ENCODE measurements around the gene KCTD20. TPM values are rescaled to one million over a fixed set of nuclear protein-coding genes. Genes with fewer than 3 reads are reported as not detected.

The KCTD20 gene
- total and polyA plus RNA-seq, 9 of the 15 experiments (the other 6 are each of a cell fraction or from before 2014, with no cell fraction given) = 28.9 to 160 (median 70.6) TPM

DNA sequence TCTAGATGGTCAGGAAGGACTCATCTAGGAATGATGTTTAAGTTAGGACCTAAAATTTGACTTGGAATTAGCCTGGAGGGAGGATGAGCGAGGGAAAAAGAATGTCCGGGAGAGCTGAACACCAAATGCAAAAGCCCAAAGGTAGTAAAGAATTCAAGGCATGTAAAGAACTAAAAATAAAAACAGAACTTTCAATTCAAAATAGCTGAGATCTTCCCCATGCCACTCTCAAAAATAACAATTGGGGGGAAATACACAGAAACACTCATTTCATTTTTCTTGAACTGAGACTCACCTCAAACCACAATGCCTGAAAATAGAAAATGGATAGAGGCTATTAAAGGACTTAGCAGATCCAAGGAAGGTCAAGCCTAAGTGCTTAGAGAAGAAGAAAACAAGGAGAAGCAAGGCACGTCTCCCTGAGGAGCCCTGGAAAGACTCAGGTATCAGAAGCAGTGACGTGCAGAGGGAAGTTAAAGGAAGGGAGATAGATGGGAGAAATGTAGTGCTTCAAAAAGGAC is 10.6 kb upstream of the KCTD20 start:
- Histone ChIP-seq H4K20me1 (replicated peaks; ENCODE audit: control insufficient read depth, insufficient read depth, low read length) (no peaks in the 10 kb centered on the region), H3K27ac (ENCODE audit: extremely low read depth, low read depth, low read length) (no peak overlapping the region), H3K9ac (ENCODE audit: insufficient read depth in 1 of 2, low read depth in 2 of 2, low read length in 2 of 2) (no peak overlapping the region), H2AFZ (ENCODE audit: low read depth, low read length) (peak overlapping the region; percentile 34; the same call in 1 of the 2 replicates), H3K36me3 (ENCODE audit: control insufficient read depth, insufficient read depth, low read length) (no peaks in the 10 kb centered on the region), H3K4me2 (ENCODE audit: insufficient read depth, low read length) (no peak overlapping the region), H3K79me2 (ENCODE audit: control insufficient read depth, insufficient read depth, low read length) (no peaks in the 10 kb centered on the region), H3K27me3 (ENCODE audit: control insufficient read depth in 2 of 2, insufficient read depth in 2 of 2, low read length in 2 of 2) (no peaks in the 10 kb centered on the region), H3K9me3 (replicated peaks; ENCODE audit: control insufficient read depth, insufficient read depth, low read depth, low read length) (no peaks in the 10 kb centered on the region), H3K9me1 (ENCODE audit: control insufficient read depth, insufficient read depth, low read length) (no peaks in the 10 kb centered on the region), H3K4me3 (no peak overlapping the region), H3K4me1 (replicated peaks in 1 of 2; ENCODE audit: control insufficient read depth in 2 of 2, insufficient read depth in 2 of 2, low read length in 2 of 2) (peaks cover 5 to 13% of the 10 kb centered on the region in 2 experiments; a peak in 3 of 5 replicates)
- ATAC-seq = no peak
- no peak for DNase-seq (ENCODE audit: extremely low read depth in 1 of 4, low spot score in 3 of 4)
- POLR2A ChIA-PET = interaction anchor here (1.0 kb wide), 3 partner anchors 9 to 12 kb away, joined by 3 to 6 read pairs (median 5); no protein-coding TSS in a partner anchor
- in situ Hi-C loops (cut with MboI) (no loop called here), intact Hi-C loops (cut with micrococcal nuclease) (no loop called here)
- BruUV-seq (replicated peaks) = no TSS peak
- WGBS (ENCODE audit: insufficient coverage, low coverage, missing lambda C conversion rate) = 82% methylated on average over 4 of the region's 4 CpGs
- CTCF ChIA-PET (ENCODE audit: low intra/inter-chr PET ratio) = no interaction called here
- FAIRE-seq = no peak
- TF ChIP-seq ETV5 (CRISPR knock-in tag; IDR thresholded peaks at IDR 0.05; ENCODE audit: low read depth) (no peak), TCF3 (CRISPR knock-in tag; IDR thresholded peaks at IDR 0.05) (no peak), HDAC2 (IDR thresholded peaks at IDR 0.05) (no peak), ZNF561 (CRISPR knock-in tag; conservative IDR thresholded peaks at IDR 0.05) (no peak), FOXA3 (CRISPR knock-in tag; conservative IDR thresholded peaks at IDR 0.05 in 1 of 2, IDR thresholded peaks at IDR 0.05 in 1 of 2) (no peak), MCM2 (IDR thresholded peaks at IDR 0.05; ENCODE audit: low read depth) (no peak), EWSR1 (IDR thresholded peaks at IDR 0.05; ENCODE audit: borderline replicate concordance, low read depth, partially characterized antibody) (no peak), HNRNPH1 (optimal IDR thresholded peaks at IDR 0.05; ENCODE audit: low read depth, low read length) (no peak), HDGF (IDR thresholded peaks at IDR 0.05) (no peak)
- TF ChIP-seq, protein P1, sequence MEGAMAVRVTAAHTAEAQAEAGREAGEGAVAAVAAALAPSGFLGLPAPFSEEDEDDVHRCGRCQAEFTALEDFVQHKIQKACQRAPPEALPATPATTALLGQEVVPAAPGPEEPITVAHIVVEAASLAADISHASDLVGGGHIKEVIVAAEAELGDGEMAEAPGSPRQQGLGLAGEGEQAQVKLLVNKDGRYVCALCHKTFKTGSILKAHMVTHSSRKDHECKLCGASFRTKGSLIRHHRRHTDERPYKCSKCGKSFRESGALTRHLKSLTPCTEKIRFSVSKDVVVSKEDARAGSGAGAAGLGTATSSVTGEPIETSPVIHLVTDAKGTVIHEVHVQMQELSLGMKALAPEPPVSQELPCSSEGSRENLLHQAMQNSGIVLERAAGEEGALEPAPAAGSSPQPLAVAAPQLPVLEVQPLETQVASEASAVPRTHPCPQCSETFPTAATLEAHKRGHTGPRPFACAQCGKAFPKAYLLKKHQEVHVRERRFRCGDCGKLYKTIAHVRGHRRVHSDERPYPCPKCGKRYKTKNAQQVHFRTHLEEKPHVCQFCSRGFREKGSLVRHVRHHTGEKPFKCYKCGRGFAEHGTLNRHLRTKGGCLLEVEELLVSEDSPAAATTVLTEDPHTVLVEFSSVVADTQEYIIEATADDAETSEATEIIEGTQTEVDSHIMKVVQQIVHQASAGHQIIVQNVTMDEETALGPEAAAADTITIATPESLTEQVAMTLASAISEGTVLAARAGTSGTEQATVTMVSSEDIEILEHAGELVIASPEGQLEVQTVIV (CRISPR knock-in tag; IDR thresholded peaks at IDR 0.05; ENCODE audit: borderline replicate concordance) = no peak
- TF ChIP-seq, protein P2, sequence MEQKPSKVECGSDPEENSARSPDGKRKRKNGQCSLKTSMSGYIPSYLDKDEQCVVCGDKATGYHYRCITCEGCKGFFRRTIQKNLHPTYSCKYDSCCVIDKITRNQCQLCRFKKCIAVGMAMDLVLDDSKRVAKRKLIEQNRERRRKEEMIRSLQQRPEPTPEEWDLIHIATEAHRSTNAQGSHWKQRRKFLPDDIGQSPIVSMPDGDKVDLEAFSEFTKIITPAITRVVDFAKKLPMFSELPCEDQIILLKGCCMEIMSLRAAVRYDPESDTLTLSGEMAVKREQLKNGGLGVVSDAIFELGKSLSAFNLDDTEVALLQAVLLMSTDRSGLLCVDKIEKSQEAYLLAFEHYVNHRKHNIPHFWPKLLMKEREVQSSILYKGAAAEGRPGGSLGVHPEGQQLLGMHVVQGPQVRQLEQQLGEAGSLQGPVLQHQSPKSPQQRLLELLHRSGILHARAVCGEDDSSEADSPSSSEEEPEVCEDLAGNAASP (IDR thresholded peaks at IDR 0.05) = no peak
